ENCODE results near the gene TBC1D22B. TPM values are rescaled to one million over a fixed set of nuclear protein-coding genes. Genes with fewer than 3 reads are reported as not detected.

TBC1D22B gene
- polyA plus RNA-seq, 3 donors, result 3.9 to 5.0 (median 4.9) TPM

- H3K27ac Mint-ChIP-seq, result peak overlapping the region; percentile 61 to 93 (median 86)
- TF ChIP-seq CTCF (IDR thresholded peaks at IDR 0.05), result no peak
- intact Hi-C loops (cut with micrococcal nuclease), result loop anchor here (10.0 kb wide), 2 partner anchors 164 to 334 kb away; partner anchors contain the start of gene C6orf89 (in 2 of the 2)
Observed at GRCh38 chr6:37218511-37218910, 39.1 kb upstream of the TBC1D22B start.

GRCh38 chr6:37221585-37222124 lies 35.9 kb upstream of the TBC1D22B start:
- Histone ChIP-seq H4K20me1 (ENCODE audit: insufficient read depth, low read length) (no peaks in the 10 kb centered on the region), H3K27me3 (ENCODE audit: control insufficient read depth in 2 of 2, insufficient read depth in 2 of 2, low read length in 2 of 2) (no peaks in the 10 kb centered on the region), H3K79me2 (ENCODE audit: insufficient read depth, low read length) (no peaks in the 10 kb centered on the region), H3K27ac (ENCODE audit: low read depth in 1 of 2, low read length in 2 of 2) (peak overlapping the region in 1 of 2 donors; percentile 7), H2AFZ (ENCODE audit: insufficient read depth, low read depth, low read length, poor library complexity, severe bottlenecking) (peak overlapping the region; percentile 92), H3K9ac (ENCODE audit: insufficient read depth, low read length, poor library complexity, severe bottlenecking) (peak overlapping the region; percentile 54), H3K4me3 (replicated peaks in 1 of 3; ENCODE audit: low read depth in 2 of 3, low read length in 3 of 3) (peak overlapping the region; percentile 48 to 84 (median 67)), H3K4me2 (replicated peaks; ENCODE audit: extremely low read depth, low read length, poor library complexity, severe bottlenecking) (peak overlapping the region; percentile 99), H3K4me1 (ENCODE audit: control insufficient read depth in 1 of 2, insufficient read depth in 2 of 2, low read length in 2 of 2) (peaks cover 43 to 51% of the 10 kb centered on the region in 2 donors), H3K36me3 (replicated peaks in 1 of 2; ENCODE audit: control insufficient read depth in 1 of 2, insufficient read depth in 2 of 2, low read length in 2 of 2) (no peaks in the 10 kb centered on the region), H3K9me3 (replicated peaks in 1 of 2; ENCODE audit: control insufficient read depth in 1 of 2, insufficient read depth in 1 of 2, low read length in 2 of 2) (no peaks in the 10 kb centered on the region)
- WGBS (ENCODE audit: insufficient coverage), result 50% methylated on average over 6 of the region's 6 CpGs
- Mint-ChIP-seq H3K4me1 (peaks cover 49% of the 10 kb centered on the region), H3K27ac (peak overlapping the region in 6 of 7 donors; percentile 63 to 88 (median 72)), H3K4me3 (peak overlapping the region; percentile 83 to 92), H3K9me3 (no peaks in the 10 kb centered on the region), H3K36me3 (no peaks in the 10 kb centered on the region), H3K27me3 (ENCODE audit: low read depth in 3 of 3) (peaks cover 0 to 4% (median 0%) of the 10 kb centered on the region in 3 donors)
- intact Hi-C loops (cut with micrococcal nuclease), result loop anchor here in 1 of 2 donors (5.0 kb wide), 1 partner anchor 41 kb away; no protein-coding TSS in a partner anchor
- no peak for TF ChIP-seq CTCF (IDR thresholded peaks at IDR 0.05)
- DNase-seq, result peak in 1 of 3 donors; percentile 27

More at GRCh38 chr6:37218511-37218910, 39.1 kb upstream of the TBC1D22B start:
- Histone ChIP-seq H3K79me2 (ENCODE audit: insufficient read depth, low read length) (no peaks in the 10 kb centered on the region), H3K9ac (ENCODE audit: insufficient read depth, low read length, poor library complexity, severe bottlenecking) (no peak overlapping the region), H3K36me3 (replicated peaks in 1 of 2; ENCODE audit: control insufficient read depth in 1 of 2, insufficient read depth in 2 of 2, low read length in 2 of 2) (no peaks in the 10 kb centered on the region), H3K27me3 (ENCODE audit: control insufficient read depth in 2 of 2, insufficient read depth in 2 of 2, low read length in 2 of 2) (no peaks in the 10 kb centered on the region), H3K4me3 (replicated peaks in 1 of 3; ENCODE audit: low read depth in 2 of 3, low read length in 3 of 3) (no peak overlapping the region), H3K4me1 (ENCODE audit: control insufficient read depth in 1 of 2, insufficient read depth in 2 of 2, low read length in 2 of 2) (peaks cover 43 to 51% of the 10 kb centered on the region in 2 donors), H3K27ac (ENCODE audit: low read depth in 1 of 2, low read length in 2 of 2) (peak overlapping the region in 1 of 2 donors; percentile 74), H3K4me2 (replicated peaks; ENCODE audit: extremely low read depth, low read length, poor library complexity, severe bottlenecking) (peak overlapping the region; percentile 24), H2AFZ (ENCODE audit: insufficient read depth, low read depth, low read length, poor library complexity, severe bottlenecking) (peak overlapping the region; percentile 43), H3K9me3 (replicated peaks in 1 of 2; ENCODE audit: control insufficient read depth in 1 of 2, insufficient read depth in 1 of 2, low read length in 2 of 2) (no peaks in the 10 kb centered on the region), H4K20me1 (ENCODE audit: insufficient read depth, low read length) (no peaks in the 10 kb centered on the region)
- peak overlapping the region in 1 of 2 donors; percentile 48 for H3K4me3 Mint-ChIP-seq
- DNase-seq, result peak; percentile 48 to 53 (median 52)
- H3K9me3 Mint-ChIP-seq, result peaks cover 0 to 2% (median 0%) of the 10 kb centered on the region in 7 donors
- 36% methylated on average over 6 of the region's 8 CpGs for WGBS (ENCODE audit: insufficient coverage)
- peaks cover 0 to 4% (median 0%) of the 10 kb centered on the region in 3 donors for H3K27me3 Mint-ChIP-seq (ENCODE audit: low read depth in 3 of 3)
- H3K36me3 Mint-ChIP-seq, result peaks cover 0 to 1% of the 10 kb centered on the region in 2 donors
- H3K4me1 Mint-ChIP-seq, result peaks cover 56% of the 10 kb centered on the region
